RWPE2 (cell line): Measurements from ENCODE around the gene C2CD5.
"Not testable (repeated sequence)": the region's sequence is repeated elsewhere in the genome, so short reads cannot be mapped to it uniquely, and the experiment has no call there.

ENCODE experiments used
- ATAC-seq: fragments of 200-7000 bp; cut with Tn5 transposase; 3 replicates; pipeline ENCODE4 v1.9.1; 2021; ENCODE audit warnings: low read depth
- DNase-seq: peaks from one replicate; pipeline ENCODE4 v3.0.0-alpha.2; 2020; ENCODE audit warnings: low spot score
- H3K27ac ChIP-seq: fragments of 450-650 bp; 2 replicates; pipeline ENCODE4 v1.5.1; 2017; ENCODE audit warnings: mild to moderate bottlenecking; ENCODE audit not compliant: poor library complexity, severe bottlenecking
- H3K27me3 ChIP-seq: fragments of 250-450 bp; sonication (Bioruptor Pico); 2 replicates; pipeline ENCODE4 v1.5.1; 2021; ENCODE audit warnings: mild to moderate bottlenecking, moderate library complexity; ENCODE audit not compliant: insufficient read depth, poor library complexity, severe bottlenecking
- H3K36me3 ChIP-seq: fragments of 250-450 bp; sonication (Bioruptor Pico); 2 replicates; pipeline ENCODE4 v1.5.1; 2020; ENCODE audit warnings: low read depth, mild to moderate bottlenecking, moderate library complexity
- H3K4me1 ChIP-seq: fragments of 250-450 bp; sonication (Bioruptor Pico); 2 replicates; pipeline ENCODE4 v1.5.1; 2021; ENCODE audit warnings: mild to moderate bottlenecking, moderate library complexity; ENCODE audit not compliant: insufficient read depth, poor library complexity, severe bottlenecking
- H3K4me3 ChIP-seq: fragments of 250-450 bp; sonication (Bioruptor Pico); 2 replicates; pipeline ENCODE4 v1.5.1; 2021; ENCODE audit warnings: mild to moderate bottlenecking, moderate library complexity; ENCODE audit not compliant: severe bottlenecking
- H3K9me3 ChIP-seq: fragments of 250-450 bp; sonication (Bioruptor Pico); 2 replicates; pipeline ENCODE4 v1.5.1; 2021; ENCODE audit warnings: mild to moderate bottlenecking, moderate library complexity; ENCODE audit not compliant: severe bottlenecking
- CTCF ChIP-seq: fragments of 450-650 bp; IDR thresholded peaks from one replicate; pipeline ENCODE4 v1.5.1; 2017; ENCODE audit warnings: mild to moderate bottlenecking, moderate library complexity; ENCODE audit not compliant: poor library complexity, severe bottlenecking

The C2CD5 gene

GRCh38 chr12:22500100-22500499, 44.2 kb downstream of the C2CD5 start:
- H3K27ac ChIP-seq = no peak overlapping the region
- no peak for ATAC-seq
- TF ChIP-seq CTCF = no peak

GRCh38 chr12:22499445-22499844, 44.9 kb downstream of the C2CD5 start:
- TF ChIP-seq CTCF = no peak
- ATAC-seq = no peak
- no peaks in the 10 kb centered on the region for H3K36me3 ChIP-seq

More at GRCh38 chr12:22500100-22500499, 44.2 kb downstream of the C2CD5 start:
- Histone ChIP-seq H3K9me3 (no peaks in the 10 kb centered on the region), H3K4me3 (no peak overlapping the region), H3K27me3 (no peaks in the 10 kb centered on the region), H3K36me3 (no peaks in the 10 kb centered on the region), H3K4me1 (no peaks in the 10 kb centered on the region)
- DNase-seq = no peak

GRCh38 chr12:22494319-22494718, 50.0 kb downstream of the C2CD5 start:
- H3K27me3 ChIP-seq = no peaks in the 10 kb centered on the region
- TF ChIP-seq CTCF = no peak
- H3K27ac ChIP-seq = no peak overlapping the region
- ATAC-seq (no peak), DNase-seq (no peak)
- no peak overlapping the region for H3K4me3 ChIP-seq
- no peaks in the 10 kb centered on the region; the same call in 1 of the 2 replicates for H3K36me3 ChIP-seq
- no peaks in the 10 kb centered on the region for H3K9me3 ChIP-seq
- no peaks in the 10 kb centered on the region for H3K4me1 ChIP-seq

More at GRCh38 chr12:22499445-22499844, 44.9 kb downstream of the C2CD5 start:
- Histone ChIP-seq H3K4me1 (no peaks in the 10 kb centered on the region), H3K27ac (no peak overlapping the region), H3K4me3 (no peak overlapping the region), H3K27me3 (no peaks in the 10 kb centered on the region), H3K9me3 (no peaks in the 10 kb centered on the region)
- no peak for DNase-seq

GRCh38 chr12:22491034-22491433, 53.3 kb downstream of the C2CD5 start:
- Histone ChIP-seq H3K27me3 (no peaks in the 10 kb centered on the region), H3K4me3 (no peak overlapping the region), H3K27ac (no peak overlapping the region), H3K36me3 (no peaks in the 10 kb centered on the region; the same call in 1 of the 2 replicates), H3K4me1 (no peaks in the 10 kb centered on the region), H3K9me3 (no peaks in the 10 kb centered on the region)
- no peak for DNase-seq
- no peak for ATAC-seq
- no peak for TF ChIP-seq CTCF

- Histone ChIP-seq H3K4me1 (no peaks in the 10 kb centered on the region), H3K4me3 (no peak overlapping the region), H3K36me3 (no peaks in the 10 kb centered on the region; the same call in 1 of the 2 replicates), H3K27me3 (no peaks in the 10 kb centered on the region), H3K27ac (no peak overlapping the region), H3K9me3 (no peaks in the 10 kb centered on the region)
- TF ChIP-seq CTCF = no peak
- DNase-seq (no peak), ATAC-seq (no peak)
Measured at GRCh38 chr12:22488478-22488877, 55.9 kb downstream of the C2CD5 start.

- not testable (repeated sequence) for H3K36me3 ChIP-seq, DNase-seq, ATAC-seq, H3K27me3 ChIP-seq, H3K4me1 ChIP-seq, H3K27ac ChIP-seq, H3K9me3 ChIP-seq, H3K4me3 ChIP-seq
Measured at GRCh38 chr12:22487683-22488082, 56.7 kb downstream of the C2CD5 start.
